Inflammatory macrophage (primary cell): ENCODE measurements around the gene RIPOR3.
"Not testable (repeated sequence)": the region's sequence is repeated elsewhere in the genome, so short reads cannot be mapped to it uniquely, and the experiment has no call there.

ENCODE experiments used
- DNase-seq, 2 donors: peaks; one replicate each; pipeline ENCODE4 v3.0.0-alpha.2; 2020 to 2022

The RIPOR3 gene

GRCh38 chr20:50607436-50607835, 83.9 kb downstream of the RIPOR3 start:
- DNase-seq: no peak

- no peak for DNase-seq
These were observed 86.2 kb downstream of the RIPOR3 start for GRCh38 chr20:50605136-50605535.

DNA sequence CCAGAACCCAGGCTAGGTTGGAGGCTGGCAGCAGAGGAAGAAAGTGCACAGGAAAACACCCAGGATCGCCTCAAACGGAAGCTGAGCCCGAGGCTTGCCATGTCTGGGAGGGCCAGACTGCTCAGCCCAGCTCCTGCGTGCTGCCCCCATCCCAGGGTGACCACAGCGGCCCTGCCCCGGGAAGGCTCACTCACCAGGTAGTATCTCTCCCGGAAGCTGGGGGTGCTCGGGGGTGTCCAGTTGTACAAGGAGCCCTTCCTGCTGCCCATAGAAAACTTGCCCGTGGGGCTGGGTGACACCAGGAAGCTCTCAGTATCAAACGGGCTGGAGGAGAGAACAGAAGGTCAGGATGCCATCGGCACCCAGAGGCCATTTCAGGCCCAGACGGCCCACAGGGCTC, 86.9 kb downstream of the RIPOR3 start:
- DNase-seq: no peak

DNA sequence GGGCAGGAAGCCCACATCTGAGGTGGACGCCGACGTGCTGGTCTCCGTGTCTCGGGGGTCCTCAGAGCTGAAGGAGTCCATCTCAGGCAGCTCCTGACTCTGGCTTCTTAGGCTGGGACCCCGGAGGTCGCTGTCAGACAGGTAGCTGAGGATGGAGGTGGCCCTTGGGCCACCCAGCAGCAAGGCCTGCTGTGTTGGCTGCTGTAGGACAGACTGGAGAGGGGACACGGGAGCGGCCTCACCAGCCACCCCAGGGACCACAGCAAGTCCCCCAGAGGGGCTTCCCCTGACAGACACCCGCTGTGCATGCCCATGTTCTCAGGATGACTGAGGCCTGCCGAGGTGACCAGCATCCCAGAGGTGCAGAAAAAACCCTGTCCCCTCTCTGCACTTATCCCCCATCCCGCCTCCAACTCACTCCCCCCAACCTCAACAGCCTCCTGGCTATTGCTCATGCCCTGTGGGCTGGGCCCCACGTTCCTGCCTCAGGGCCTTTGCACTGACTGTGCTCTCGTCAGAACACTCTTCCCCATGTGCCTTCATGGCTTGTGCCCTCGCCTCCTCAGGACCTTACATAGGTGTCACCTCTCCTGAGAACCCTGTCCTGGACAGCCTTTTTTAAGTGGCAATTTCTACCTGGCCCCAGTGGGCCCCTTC, 88.8 kb downstream of the RIPOR3 start:
- no peak for DNase-seq

- DNase-seq: no peak
These were observed 89.6 kb downstream of the RIPOR3 start for GRCh38 chr20:50601511-50602431.

- no peak for DNase-seq
These were observed 91.0 kb downstream of the RIPOR3 start for GRCh38 chr20:50600281-50600895.

DNA sequence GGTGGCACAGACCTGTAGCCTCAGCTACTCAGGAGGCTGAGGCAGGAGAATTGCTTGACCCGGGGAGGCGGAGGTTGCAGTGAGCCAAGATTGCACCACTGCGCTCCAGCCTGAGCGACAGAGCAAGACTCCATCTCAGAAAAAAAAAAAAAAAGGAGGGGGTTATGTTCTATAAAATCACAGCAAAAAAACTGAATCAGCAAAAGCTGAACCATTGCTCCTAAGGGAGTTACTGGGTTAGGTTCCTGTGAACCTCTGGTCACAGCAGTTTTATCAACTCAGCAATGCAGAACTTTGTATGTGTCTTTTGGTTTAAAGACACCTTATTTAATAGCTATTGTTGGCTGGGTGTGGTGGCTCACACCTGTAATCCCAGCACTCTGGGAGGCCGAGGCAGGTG, 92.6 kb downstream of the RIPOR3 start:
- not testable (repeated sequence) for DNase-seq

DNA sequence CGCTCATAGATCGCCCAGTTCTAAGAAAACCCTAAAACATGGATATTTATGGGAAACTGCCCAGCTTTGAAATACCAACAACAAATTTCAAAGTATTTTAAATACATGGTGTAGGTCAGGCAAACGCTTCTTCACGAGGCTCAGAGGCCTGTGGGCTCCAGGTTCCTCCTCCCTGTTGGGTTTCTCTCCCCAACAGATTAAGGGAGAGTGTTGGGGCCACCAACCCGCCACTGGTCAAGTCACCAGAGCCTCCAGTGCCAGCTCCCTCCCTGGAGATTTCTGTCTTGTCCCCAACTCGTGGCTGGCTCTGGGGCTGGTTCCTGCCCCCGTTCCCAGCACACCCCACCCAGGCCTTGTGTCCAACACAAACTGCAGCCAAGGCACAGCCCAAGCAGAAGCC, 93.3 kb downstream of the RIPOR3 start:
- no peak for DNase-seq

- DNase-seq: no peak
These were observed 93.9 kb downstream of the RIPOR3 start for GRCh38 chr20:50597406-50597969.

DNA sequence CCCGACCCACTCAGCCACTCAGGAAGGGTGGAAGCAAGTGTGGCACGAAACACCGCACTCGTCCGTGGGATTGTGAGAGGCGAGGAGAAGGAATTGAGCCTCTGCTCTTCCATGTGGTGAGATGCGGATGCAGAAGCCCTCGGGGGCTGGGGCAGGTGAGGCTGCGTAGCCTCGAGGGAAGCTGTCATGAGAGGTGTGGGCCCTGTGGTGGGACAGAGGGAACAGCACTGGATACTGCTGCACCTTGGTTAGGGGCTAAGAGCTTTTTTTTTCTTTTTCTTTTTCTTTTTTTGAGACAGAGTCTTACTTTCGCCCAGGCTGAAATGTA, 94.7 kb downstream of the RIPOR3 start:
- DNase-seq: no peak

GRCh38 chr20:50595988-50596693, 95.2 kb downstream of the RIPOR3 start:
- no peak for DNase-seq

DNA sequence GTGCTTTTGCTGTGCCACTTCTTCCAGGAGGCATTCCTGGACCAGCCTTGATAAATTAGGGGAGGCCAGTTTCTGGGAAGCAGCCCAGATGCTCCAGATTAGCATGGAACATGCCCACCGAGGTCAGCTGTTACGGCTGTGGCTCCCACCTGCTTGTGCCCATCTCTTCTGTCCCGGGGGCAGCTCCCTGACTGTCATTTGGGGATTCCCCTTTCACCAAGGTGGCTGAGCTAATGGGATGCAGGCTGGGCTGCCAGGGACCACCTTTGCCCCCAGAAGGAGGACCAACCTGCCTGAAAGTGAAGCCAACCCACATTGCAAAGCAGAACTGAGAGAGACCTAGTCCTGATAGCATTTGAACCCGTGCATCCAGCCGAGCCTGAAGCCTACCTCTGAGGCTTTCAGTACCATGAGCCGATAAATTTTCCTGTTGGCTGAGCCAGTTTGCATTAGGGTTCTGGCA, 95.9 kb downstream of the RIPOR3 start:
- no peak for DNase-seq

- DNase-seq: no peak
These were observed 96.5 kb downstream of the RIPOR3 start for GRCh38 chr20:50594591-50595432.

DNA sequence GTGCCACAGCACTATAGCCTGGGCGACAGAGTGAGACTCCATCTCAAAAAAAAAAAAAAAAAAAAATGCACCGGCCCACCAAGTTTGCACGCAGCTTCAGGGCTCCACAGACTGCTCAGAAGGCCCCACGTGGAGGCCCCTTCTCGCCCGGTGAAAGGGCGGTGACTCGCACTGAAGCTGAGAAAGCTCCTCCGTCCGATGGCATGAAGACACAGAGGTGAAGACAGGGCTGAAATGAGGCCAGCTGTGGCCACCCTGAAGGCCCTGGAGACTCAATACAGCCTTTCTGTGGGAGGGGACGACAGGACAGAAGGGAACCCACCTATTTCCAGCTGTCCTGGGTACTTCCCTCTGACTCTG, 97.1 kb downstream of the RIPOR3 start:
- DNase-seq: no peak

- DNase-seq: no peak
These were observed 98.4 kb downstream of the RIPOR3 start for GRCh38 chr20:50593005-50593335.

- DNase-seq: no peak
These were observed 98.9 kb downstream of the RIPOR3 start for GRCh38 chr20:50592282-50593004.

- no peak for DNase-seq
These were observed 100.0 kb downstream of the RIPOR3 start for GRCh38 chr20:50591233-50591852.

DNA sequence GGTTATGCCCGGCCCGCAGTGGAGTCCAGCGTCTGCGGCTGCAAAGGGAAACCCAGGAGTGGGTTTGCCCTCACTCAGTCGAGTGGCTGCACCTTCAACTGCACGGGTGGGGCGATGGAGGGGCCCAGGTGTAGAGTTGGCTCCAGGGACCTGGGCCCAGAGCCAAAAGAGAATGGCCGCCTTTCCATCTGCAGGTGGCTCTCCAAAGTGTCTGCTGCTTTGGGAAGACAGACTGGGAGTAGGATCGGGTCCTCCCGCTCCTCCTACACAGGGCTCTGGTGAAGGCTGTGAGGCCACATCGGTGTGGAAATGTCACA, 101.0 kb downstream of the RIPOR3 start:
- DNase-seq: no peak

GRCh38 chr20:50589548-50590347, 101.6 kb downstream of the RIPOR3 start:
- no peak for DNase-seq
